A673 (cell line): ENCODE measurements around the gene PDHB.

Source experiments
- CTCF ChIP-seq: fragments of 300-800, 200-600 bp; sonication (generic); conservative IDR thresholded peaks from 2 replicates; pipeline ENCODE4 v1.5.1; 2017; ENCODE audit warnings: low read depth, mild to moderate bottlenecking, antibody characterized with exemption, low read length, moderate library complexity, mixed read lengths
- EZH2 ChIP-seq: fragments of 200-600 bp; sonication (generic); IDR thresholded peaks from 2 replicates; pipeline ENCODE4 v1.6.1; 2017; ENCODE audit warnings: borderline replicate concordance, low read depth, mild to moderate bottlenecking, mixed read lengths, antibody characterized with exemption, low read length; ENCODE audit not compliant: poor library complexity, severe bottlenecking

DNA sequence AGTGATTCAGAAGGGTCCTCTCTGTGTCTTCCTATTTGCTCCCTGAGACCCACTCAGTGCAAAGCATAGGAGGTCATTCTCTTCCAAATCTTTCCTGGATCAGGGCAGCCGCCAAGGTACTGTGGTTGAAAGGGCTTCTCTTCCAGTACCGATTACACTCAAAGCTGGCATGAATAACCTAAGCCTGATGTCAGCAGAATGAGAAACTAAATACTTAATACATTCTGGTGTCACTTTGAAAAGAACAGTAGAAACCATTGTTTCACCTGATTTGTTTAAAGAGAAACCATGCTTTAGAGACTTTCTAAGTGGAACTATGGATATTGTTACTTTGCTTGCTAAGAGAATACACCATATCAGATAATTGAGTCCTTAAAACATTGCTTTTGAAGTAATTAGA is 50.2 kb downstream of the PDHB start:
- TF ChIP-seq CTCF, result no peak
- no peak for TF ChIP-seq EZH2
